HEK293 (cell line): ENCODE results near the gene SCYL3.
A peak's percentile ranks its signal among the peaks of the same experiment; 100 is the strongest.

Experiments used
- CTCF ChIA-PET: fragments of 350-600 bp; formaldehyde crosslinking; extraction: SDS; loops from one replicate; lab custom pipeline; 2021; ENCODE audit warnings: antibody characterized with exemption; lab: Yijun Ruan, JAX
- POLR2A ChIA-PET: fragments of 300-600 bp; formaldehyde crosslinking; extraction: SDS; loops from one replicate; lab custom pipeline; 2020; ENCODE audit warnings: antibody characterized with exemption, inconsistent platforms; lab: Yijun Ruan, JAX
- H3K27ac ChIP-seq: fragments of 200-500 bp; sonication (Bioruptor generic); 2 replicates; pipeline ENCODE4 v1.5.1; 2014; ENCODE audit warnings: low read depth, low read length, control low read depth, inconsistent platforms; ENCODE audit errors: extremely low read depth
- H3K36me3 ChIP-seq, 2 experiments: fragments of 200-500 bp in 1 of 2; sonication (Bioruptor generic) in 1 of 2; 1 replicate in 1 of 2; 2 replicates in 1 of 2; pipeline ENCODE4 v1.5.1; 2014 to 2017; ENCODE audit warnings: inconsistent platforms in 2 of 2, low read length in 2 of 2; ENCODE audit not compliant: control insufficient read depth in 2 of 2, insufficient read depth in 1 of 2
- H3K4me1 ChIP-seq: fragments of 200-500 bp; sonication (Bioruptor generic); 2 replicates; pipeline ENCODE4 v1.5.1; 2014; ENCODE audit warnings: mild to moderate bottlenecking, low read length, inconsistent platforms; ENCODE audit not compliant: control insufficient read depth, insufficient read depth
- H3K4me3 ChIP-seq: 2 replicates; pipeline ENCODE4 v1.5.1; 2011; ENCODE audit warnings: low read depth, mild to moderate bottlenecking, control low read depth, low read length, moderate library complexity
- H3K9me3 ChIP-seq: fragments of 200-500 bp; sonication (Bioruptor generic); 2 replicates; pipeline ENCODE4 v1.5.1; 2014; ENCODE audit warnings: low read depth, low read length, inconsistent platforms; ENCODE audit not compliant: control insufficient read depth, insufficient read depth
- EGR2 ChIP-seq: fragments of 450-650 bp; formaldehyde crosslinking; IDR thresholded peaks from 2 replicates; pipeline ENCODE4 v1.5.1; 2016; ENCODE audit warnings: low read depth, missing biosample characterization, missing genetic modification characterization
- GFI1B ChIP-seq: fragments of 450-650 bp; formaldehyde crosslinking; IDR thresholded peaks from 2 replicates; pipeline ENCODE4 v1.5.1; 2016; ENCODE audit warnings: missing biosample characterization, missing genetic modification characterization
- GLI4 ChIP-seq: fragments of 450-650 bp; formaldehyde crosslinking; IDR thresholded peaks from 2 replicates; pipeline ENCODE4 v1.5.1; 2016; ENCODE audit warnings: missing biosample characterization, missing genetic modification characterization
- MYNN ChIP-seq: fragments of 450-650 bp; formaldehyde crosslinking; IDR thresholded peaks from 2 replicates; pipeline ENCODE4 v1.5.1; 2016; ENCODE audit warnings: missing biosample characterization, missing genetic modification characterization, borderline replicate concordance
- SALL2 ChIP-seq: fragments of 450-650 bp; formaldehyde crosslinking; IDR thresholded peaks from 2 replicates; pipeline ENCODE4 v1.5.0; 2017; ENCODE audit warnings: missing biosample characterization, mild to moderate bottlenecking, missing genetic modification characterization, borderline replicate concordance
- SCRT2 ChIP-seq: fragments of 450-650 bp; formaldehyde crosslinking; IDR thresholded peaks from 2 replicates; pipeline ENCODE4 v1.5.1; 2016; ENCODE audit warnings: missing biosample characterization, missing genetic modification characterization
- TCF7L2 ChIP-seq: IDR thresholded peaks from 2 replicates; pipeline ENCODE4 v1.6.1; 2011; ENCODE audit warnings: low read depth, mild to moderate bottlenecking, inconsistent platforms, low read length, moderate library complexity, borderline replicate concordance
- TRIM28 ChIP-seq: IDR thresholded peaks from 2 replicates; pipeline ENCODE4 v1.6.1; 2011; ENCODE audit warnings: low read length, control low read depth, borderline replicate concordance
- YY1 ChIP-seq: fragments of 450-650 bp; formaldehyde crosslinking; IDR thresholded peaks from 2 replicates; pipeline ENCODE4 v1.5.1; 2018; ENCODE audit warnings: missing biosample characterization, missing genetic modification characterization
- ZBTB21 ChIP-seq: fragments of 450-650 bp; formaldehyde crosslinking; IDR thresholded peaks from 2 replicates; pipeline ENCODE4 v1.5.1; 2017; ENCODE audit warnings: missing biosample characterization, missing genetic modification characterization
- ZBTB48 ChIP-seq: fragments of 450-650 bp; formaldehyde crosslinking; IDR thresholded peaks from 2 replicates; pipeline ENCODE4 v1.5.1; 2016; ENCODE audit warnings: missing biosample characterization, missing genetic modification characterization
- ZFP37 ChIP-seq: fragments of 450-650 bp; formaldehyde crosslinking; IDR thresholded peaks from 2 replicates; pipeline ENCODE4 v1.5.1; 2016; ENCODE audit warnings: missing biosample characterization, missing genetic modification characterization
- ZNF10 ChIP-seq: fragments of 450-650 bp; formaldehyde crosslinking; IDR thresholded peaks from 2 replicates; pipeline ENCODE4 v1.5.1; 2017; ENCODE audit warnings: missing biosample characterization, missing genetic modification characterization
- ZNF175 ChIP-seq: fragments of 450-650 bp; formaldehyde crosslinking; IDR thresholded peaks from 2 replicates; pipeline ENCODE4 v1.5.1; 2016; ENCODE audit warnings: missing biosample characterization, missing genetic modification characterization
- ZNF266 ChIP-seq: fragments of 450-650 bp; formaldehyde crosslinking; IDR thresholded peaks from 2 replicates; pipeline ENCODE4 v1.5.1; 2016; ENCODE audit warnings: missing biosample characterization, missing genetic modification characterization, low read depth
- ZNF529 ChIP-seq: fragments of 450-650 bp; formaldehyde crosslinking; IDR thresholded peaks from 2 replicates; pipeline ENCODE4 v1.5.1; 2017; ENCODE audit warnings: missing genetic modification characterization, missing biosample characterization; ENCODE audit not compliant: insufficient replicate concordance
- ZNF555 ChIP-seq: fragments of 450-650 bp; formaldehyde crosslinking; conservative IDR thresholded peaks from 2 replicates; pipeline ENCODE4 v1.5.1; 2017; ENCODE audit warnings: missing biosample characterization, mild to moderate bottlenecking, missing genetic modification characterization, inconsistent platforms
- ZNF654 ChIP-seq: fragments of 450-650 bp; formaldehyde crosslinking; IDR thresholded peaks from 2 replicates; pipeline ENCODE4 v1.5.1; 2016; ENCODE audit warnings: low read depth, missing biosample characterization, missing genetic modification characterization
- ZNF660 ChIP-seq: fragments of 450-650 bp; IDR thresholded peaks from 2 replicates; pipeline ENCODE4 v1.5.1; 2018; ENCODE audit warnings: missing biosample characterization, mild to moderate bottlenecking, missing genetic modification characterization
- ZNF747 ChIP-seq: fragments of 450-650 bp; formaldehyde crosslinking; IDR thresholded peaks from 2 replicates; pipeline ENCODE4 v1.5.1; 2016; ENCODE audit warnings: missing biosample characterization, missing genetic modification characterization
- ZNF768 ChIP-seq: fragments of 450-650 bp; formaldehyde crosslinking; IDR thresholded peaks from 2 replicates; pipeline ENCODE4 v1.5.1; 2018; ENCODE audit warnings: missing biosample characterization, mild to moderate bottlenecking, missing genetic modification characterization
- ZNF837 ChIP-seq: fragments of 450-650 bp; formaldehyde crosslinking; IDR thresholded peaks from 2 replicates; pipeline ENCODE4 v1.5.1; 2016; ENCODE audit warnings: missing biosample characterization, missing genetic modification characterization
- ZNF843 ChIP-seq: fragments of 450-650 bp; formaldehyde crosslinking; IDR thresholded peaks from 2 replicates; pipeline ENCODE4 v1.5.1; 2016; ENCODE audit warnings: missing biosample characterization, missing genetic modification characterization
- TF ChIP-seq, protein P1 (sequence below): fragments of 450-650 bp; formaldehyde crosslinking; IDR thresholded peaks from 2 replicates; pipeline ENCODE4 v1.5.1; 2016; ENCODE audit warnings: missing biosample characterization, missing genetic modification characterization
- TF ChIP-seq, protein P2 (sequence below): fragments of 450-650 bp; formaldehyde crosslinking; IDR thresholded peaks from 2 replicates; pipeline ENCODE4 v1.5.1; 2017; ENCODE audit warnings: missing biosample characterization, missing genetic modification characterization
- TF ChIP-seq, protein P3 (sequence below): fragments of 450-650 bp; formaldehyde crosslinking; IDR thresholded peaks from 2 replicates; pipeline ENCODE4 v1.5.1; 2016; ENCODE audit warnings: missing biosample characterization, missing genetic modification characterization
- TF ChIP-seq, protein P4 (sequence below): sonication (generic); formaldehyde crosslinking; IDR thresholded peaks from 2 replicates; pipeline ENCODE4 v1.8.1; 2022; ENCODE audit warnings: mild to moderate bottlenecking, moderate library complexity, missing genetic modification reagents

The SCYL3 gene

DNA sequence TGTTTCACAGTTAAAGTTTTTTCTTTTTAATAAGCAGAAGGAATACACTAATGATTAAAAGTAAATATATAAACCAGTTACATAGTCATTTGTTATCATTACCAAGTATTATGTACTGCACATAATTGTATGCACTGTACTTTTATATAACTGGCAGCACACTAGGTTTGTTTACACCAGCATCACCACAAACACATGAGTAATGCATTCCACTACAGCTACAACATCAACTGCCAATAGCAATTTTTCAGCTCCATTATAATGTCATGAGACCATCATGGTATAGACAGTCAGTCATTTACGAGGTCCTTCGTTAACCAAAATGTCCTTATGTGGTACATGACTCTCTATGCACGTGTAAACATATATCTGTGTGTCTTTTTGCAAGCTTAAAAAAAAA is 35.2 kb downstream of the SCYL3 start (continued):
- no peak for TF ChIP-seq ZBTB48 (tag by site-specific recombination)
- TF ChIP-seq, protein P1, sequence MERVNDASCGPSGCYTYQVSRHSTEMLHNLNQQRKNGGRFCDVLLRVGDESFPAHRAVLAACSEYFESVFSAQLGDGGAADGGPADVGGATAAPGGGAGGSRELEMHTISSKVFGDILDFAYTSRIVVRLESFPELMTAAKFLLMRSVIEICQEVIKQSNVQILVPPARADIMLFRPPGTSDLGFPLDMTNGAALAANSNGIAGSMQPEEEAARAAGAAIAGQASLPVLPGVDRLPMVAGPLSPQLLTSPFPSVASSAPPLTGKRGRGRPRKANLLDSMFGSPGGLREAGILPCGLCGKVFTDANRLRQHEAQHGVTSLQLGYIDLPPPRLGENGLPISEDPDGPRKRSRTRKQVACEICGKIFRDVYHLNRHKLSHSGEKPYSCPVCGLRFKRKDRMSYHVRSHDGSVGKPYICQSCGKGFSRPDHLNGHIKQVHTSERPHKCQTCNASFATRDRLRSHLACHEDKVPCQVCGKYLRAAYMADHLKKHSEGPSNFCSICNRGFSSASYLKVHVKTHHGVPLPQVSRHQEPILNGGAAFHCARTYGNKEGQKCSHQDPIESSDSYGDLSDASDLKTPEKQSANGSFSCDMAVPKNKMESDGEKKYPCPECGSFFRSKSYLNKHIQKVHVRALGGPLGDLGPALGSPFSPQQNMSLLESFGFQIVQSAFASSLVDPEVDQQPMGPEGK: no peak
- TF ChIP-seq MYNN (tag by site-specific recombination): no peak
- no peak for TF ChIP-seq ZNF837 (tag by site-specific recombination)
- TF ChIP-seq, protein P2, sequence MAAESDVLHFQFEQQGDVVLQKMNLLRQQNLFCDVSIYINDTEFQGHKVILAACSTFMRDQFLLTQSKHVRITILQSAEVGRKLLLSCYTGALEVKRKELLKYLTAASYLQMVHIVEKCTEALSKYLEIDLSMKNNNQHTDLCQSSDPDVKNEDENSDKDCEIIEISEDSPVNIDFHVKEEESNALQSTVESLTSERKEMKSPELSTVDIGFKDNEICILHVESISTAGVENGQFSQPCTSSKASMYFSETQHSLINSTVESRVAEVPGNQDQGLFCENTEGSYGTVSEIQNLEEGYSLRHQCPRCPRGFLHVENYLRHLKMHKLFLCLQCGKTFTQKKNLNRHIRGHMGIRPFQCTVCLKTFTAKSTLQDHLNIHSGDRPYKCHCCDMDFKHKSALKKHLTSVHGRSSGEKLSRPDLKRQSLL (tag by site-specific recombination): no peak
- TF ChIP-seq ZNF654 (tag by site-specific recombination): 0 out of 2 replicates have a peak, but pooled peaks have one; percentile 9
- no peak for TF ChIP-seq EGR2 (tag by site-specific recombination)
- no peak for TF ChIP-seq ZNF660 (tag by site-specific recombination)
- no peak for TF ChIP-seq ZNF529
- TF ChIP-seq, protein P3, sequence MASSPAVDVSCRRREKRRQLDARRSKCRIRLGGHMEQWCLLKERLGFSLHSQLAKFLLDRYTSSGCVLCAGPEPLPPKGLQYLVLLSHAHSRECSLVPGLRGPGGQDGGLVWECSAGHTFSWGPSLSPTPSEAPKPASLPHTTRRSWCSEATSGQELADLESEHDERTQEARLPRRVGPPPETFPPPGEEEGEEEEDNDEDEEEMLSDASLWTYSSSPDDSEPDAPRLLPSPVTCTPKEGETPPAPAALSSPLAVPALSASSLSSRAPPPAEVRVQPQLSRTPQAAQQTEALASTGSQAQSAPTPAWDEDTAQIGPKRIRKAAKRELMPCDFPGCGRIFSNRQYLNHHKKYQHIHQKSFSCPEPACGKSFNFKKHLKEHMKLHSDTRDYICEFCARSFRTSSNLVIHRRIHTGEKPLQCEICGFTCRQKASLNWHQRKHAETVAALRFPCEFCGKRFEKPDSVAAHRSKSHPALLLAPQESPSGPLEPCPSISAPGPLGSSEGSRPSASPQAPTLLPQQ (tag by site-specific recombination): no peak

DNA sequence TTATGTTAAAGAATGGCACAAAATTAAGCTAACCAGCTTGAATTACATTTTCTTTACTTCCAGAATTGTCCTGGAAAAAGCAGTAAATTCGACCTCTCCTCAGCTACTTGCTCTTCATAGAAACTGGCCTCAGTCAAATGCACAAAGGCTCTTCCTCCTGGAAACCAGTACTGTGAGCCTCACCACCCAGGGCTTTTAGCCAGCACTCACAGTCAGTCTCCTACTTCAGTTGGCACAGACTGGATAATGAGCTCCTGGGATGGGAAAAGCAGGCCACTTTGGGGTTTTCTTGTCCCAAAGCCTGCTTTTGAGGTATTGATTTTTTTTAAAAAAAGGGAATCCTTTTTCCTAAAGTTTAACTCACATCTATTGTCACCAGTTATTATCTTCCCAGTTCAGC is 40.4 kb downstream of the SCYL3 start:
- ChIA-PET CTCF (interaction anchor here (0.6 kb wide), 1 partner anchor 804 kb away, joined by 3 read pairs; no protein-coding TSS in a partner anchor), POLR2A (interaction anchor here (0.5 kb wide), 1 partner anchor 806 kb away, joined by 4 read pairs; no protein-coding TSS in a partner anchor)
- no peak overlapping the region for H3K4me3 ChIP-seq
- H3K4me1 ChIP-seq: no peaks in the 10 kb centered on the region
- H3K36me3 ChIP-seq: peaks cover 27 to 93% of the 10 kb centered on the region in 2 experiments
- TF ChIP-seq ZNF555 (tag by site-specific recombination): no peak
- no peak for TF ChIP-seq YY1 (tag by site-specific recombination)
- TF ChIP-seq TRIM28: no peak
- no peak for TF ChIP-seq GLI4
- no peak for TF ChIP-seq SALL2 (tag by site-specific recombination)
- no peak for TF ChIP-seq ZFP37
- TF ChIP-seq ZNF10: no peak
- TF ChIP-seq ZNF266 (tag by site-specific recombination): no peak
- no peak for TF ChIP-seq ZNF843 (tag by site-specific recombination)
- TF ChIP-seq, protein P2 (tag by site-specific recombination): no peak
- no peak for TF ChIP-seq ZNF837 (tag by site-specific recombination)
- TF ChIP-seq ZNF175: no peak
- no peak for TF ChIP-seq GFI1B (tag by site-specific recombination)
- TF ChIP-seq SCRT2: no peak
- TF ChIP-seq ZNF768: no peak
- no peak for TF ChIP-seq ZNF747 (tag by site-specific recombination)
- TF ChIP-seq, protein P4, sequence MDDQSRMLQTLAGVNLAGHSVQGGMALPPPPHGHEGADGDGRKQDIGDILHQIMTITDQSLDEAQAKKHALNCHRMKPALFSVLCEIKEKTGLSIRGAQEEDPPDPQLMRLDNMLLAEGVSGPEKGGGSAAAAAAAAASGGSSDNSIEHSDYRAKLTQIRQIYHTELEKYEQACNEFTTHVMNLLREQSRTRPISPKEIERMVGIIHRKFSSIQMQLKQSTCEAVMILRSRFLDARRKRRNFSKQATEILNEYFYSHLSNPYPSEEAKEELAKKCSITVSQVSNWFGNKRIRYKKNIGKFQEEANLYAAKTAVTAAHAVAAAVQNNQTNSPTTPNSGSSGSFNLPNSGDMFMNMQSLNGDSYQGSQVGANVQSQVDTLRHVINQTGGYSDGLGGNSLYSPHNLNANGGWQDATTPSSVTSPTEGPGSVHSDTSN (CRISPR knock-in tag): no peak
- TF ChIP-seq ZBTB21 (tag by site-specific recombination): no peak
- TF ChIP-seq, protein P3 (tag by site-specific recombination): no peak
- TF ChIP-seq TCF7L2: no peak
- TF ChIP-seq, all 188 proteins: peak for 0
- H3K9me3 ChIP-seq: no peaks in the 10 kb centered on the region
- no peak overlapping the region for H3K27ac ChIP-seq
